ENCODE data around the gene CCDC138. TPM values are rescaled to one million over a fixed set of nuclear protein-coding genes. Genes with fewer than 3 reads are reported as not detected.

Gene CCDC138
- total RNA-seq, 1 donor from 2014 or later = 1.2 TPM

DNA sequence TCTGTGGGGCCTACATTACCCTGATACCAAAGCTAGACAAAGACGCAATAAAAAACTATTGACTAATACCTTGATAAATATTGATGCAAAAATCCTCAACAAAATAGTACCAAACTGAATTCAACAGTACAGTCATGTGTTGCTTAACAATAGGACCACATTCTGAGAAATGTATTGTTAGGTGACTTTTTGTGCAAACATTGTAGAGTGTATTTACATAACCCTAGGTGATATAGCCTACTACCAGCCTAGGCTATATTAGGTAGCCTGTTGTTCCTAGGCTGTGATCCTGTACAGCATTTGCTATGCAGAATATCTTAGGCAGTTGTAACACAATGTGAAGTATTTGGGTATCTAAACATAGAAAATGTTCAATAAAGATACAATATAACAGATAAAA is 36.7 kb downstream of the CCDC138 start:
- no peak for DNase-seq (ENCODE audit: missing footprints)
- intact Hi-C loops (cut with DNase I) = no loop called here
- no peak for ATAC-seq

GRCh38 chr2:108824316-108825070 is 37.9 kb downstream of the CCDC138 start:
- DNase-seq (ENCODE audit: missing footprints) = no peak
- intact Hi-C loops (cut with DNase I) = no loop called here
- ATAC-seq = no peak

DNA sequence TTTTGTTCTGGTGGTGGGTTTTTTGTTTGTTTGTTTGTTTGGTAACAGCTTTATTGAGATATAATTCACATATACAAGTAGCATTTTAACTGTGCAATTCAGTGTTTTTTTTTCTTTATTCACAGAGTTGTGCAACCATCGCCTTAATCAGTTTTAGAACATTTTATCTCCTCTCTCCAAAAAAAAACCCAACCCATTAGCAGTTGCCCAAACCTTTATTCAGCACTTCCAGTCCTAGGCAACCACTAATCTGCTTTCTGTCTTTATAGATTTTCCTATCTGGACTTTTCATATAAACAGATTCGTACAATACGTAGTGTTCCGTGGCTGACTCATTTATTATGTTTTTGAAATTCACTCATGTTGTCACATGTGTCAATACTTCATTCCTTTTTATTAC is 38.7 kb downstream of the CCDC138 start:
- DNase-seq (ENCODE audit: missing footprints) (no peak), ATAC-seq (no peak)
- intact Hi-C loops (cut with DNase I) = no loop called here

- DNase-seq (ENCODE audit: missing footprints) (no peak), ATAC-seq (no peak)
- intact Hi-C loops (cut with DNase I) = no loop called here
These were observed 39.2 kb downstream of the CCDC138 start for GRCh38 chr2:108825736-108826135.

DNA sequence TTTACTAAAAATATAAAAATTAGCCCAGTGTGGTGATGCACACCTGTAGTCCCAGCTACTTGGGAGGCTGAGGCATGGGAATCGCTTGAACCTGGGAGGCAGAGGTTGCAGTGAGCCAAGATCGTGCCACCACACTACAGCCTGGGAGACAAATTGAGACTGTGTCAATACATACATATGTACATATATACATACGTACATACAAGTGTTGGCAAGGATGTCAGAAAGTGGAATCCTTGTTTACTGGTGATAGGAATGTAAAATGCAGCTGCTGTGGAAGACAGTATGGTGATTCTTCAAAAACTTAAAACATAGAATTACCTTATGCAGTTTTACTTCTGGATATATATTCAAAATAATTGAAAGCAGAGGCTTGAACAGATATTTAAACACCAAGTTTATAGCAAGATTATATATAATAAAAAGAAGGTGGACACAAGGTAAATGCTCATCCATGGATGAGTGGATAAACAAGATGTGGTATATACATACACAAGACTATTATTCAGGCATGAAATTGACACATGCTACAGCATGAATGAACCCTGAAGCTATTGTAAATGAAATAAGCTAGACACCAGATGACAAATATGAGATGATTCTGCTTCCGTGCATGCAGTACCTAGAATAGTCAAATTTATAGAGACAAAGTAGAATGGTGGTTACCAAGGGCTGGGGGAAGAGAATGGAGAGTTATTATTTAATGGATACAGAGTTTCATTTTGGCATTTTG is 43.2 kb downstream of the CCDC138 start:
- intact Hi-C loops (cut with DNase I) = no loop called here
- DNase-seq (ENCODE audit: missing footprints) (no peak), ATAC-seq (no peak)

DNA sequence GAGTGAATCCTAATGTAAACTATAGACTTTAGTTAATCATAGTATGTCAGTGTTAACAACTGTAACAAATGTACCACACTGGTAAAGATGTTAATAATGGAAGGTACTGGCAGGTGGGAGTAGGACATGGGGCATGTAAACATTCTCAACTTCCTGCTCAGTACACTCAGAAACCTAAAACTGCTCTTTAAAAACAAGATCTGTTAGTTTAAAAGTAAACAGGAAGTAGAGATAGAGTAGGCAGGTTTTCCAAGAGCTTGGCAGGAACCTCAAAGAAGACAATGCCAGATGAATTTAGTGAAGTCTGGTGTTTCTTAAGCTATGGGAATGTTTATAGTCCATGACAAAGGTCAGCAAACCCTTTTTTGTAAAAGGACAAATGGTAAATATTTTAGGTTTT is 46.6 kb downstream of the CCDC138 start:
- intact Hi-C loops (cut with DNase I) = no loop called here
- DNase-seq (ENCODE audit: missing footprints) = no peak
- ATAC-seq = no peak

DNA sequence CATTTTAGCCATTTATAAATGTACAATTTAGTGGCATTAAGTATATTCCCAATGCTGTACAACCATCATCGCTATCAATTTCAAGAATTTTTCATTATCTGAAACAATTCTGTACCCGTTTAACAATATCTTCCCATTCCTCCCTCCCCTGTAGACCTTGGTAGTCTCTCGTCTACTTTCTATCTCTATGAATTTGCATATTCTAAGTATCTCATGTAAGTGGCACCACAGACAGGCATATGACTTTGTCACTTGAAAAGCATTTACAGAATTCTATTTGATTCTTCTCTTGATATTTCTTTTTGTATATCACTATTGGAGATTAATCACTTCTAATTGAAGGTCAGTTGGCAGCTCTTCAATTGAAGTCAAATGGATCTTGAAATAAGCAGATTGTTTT is 48.0 kb downstream of the CCDC138 start:
- no peak for ATAC-seq
- intact Hi-C loops (cut with DNase I) = no loop called here
- no peak for DNase-seq (ENCODE audit: missing footprints)

DNA sequence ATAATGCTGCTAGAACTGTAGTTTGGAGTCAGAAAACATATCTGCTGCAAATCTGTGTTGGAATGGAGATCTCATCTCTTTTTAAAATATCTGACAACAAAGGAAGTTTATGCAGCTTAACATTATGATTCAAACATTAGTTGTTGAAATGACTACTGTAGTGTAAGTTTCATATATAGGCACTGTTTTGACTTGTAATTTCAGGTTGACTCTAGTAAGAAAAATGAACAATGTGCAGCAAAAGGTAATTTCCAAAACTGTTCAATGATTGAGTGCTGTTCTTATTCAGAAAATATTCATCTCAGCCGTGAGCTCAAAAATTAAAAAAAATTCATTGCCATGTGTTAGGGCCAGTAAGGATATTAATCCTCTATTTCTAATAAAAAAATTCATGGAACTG is 48.5 kb downstream of the CCDC138 start:
- intact Hi-C loops (cut with DNase I) = no loop called here
- no peak for DNase-seq (ENCODE audit: missing footprints)
- ATAC-seq = no peak

GRCh38 chr2:108837198-108837597 is 50.6 kb downstream of the CCDC138 start:
- DNase-seq (ENCODE audit: missing footprints) = no peak
- intact Hi-C loops (cut with DNase I) = no loop called here
- no peak for ATAC-seq

- ATAC-seq (no peak), DNase-seq (ENCODE audit: missing footprints) (no peak)
- intact Hi-C loops (cut with DNase I) = no loop called here
These were observed 54.9 kb downstream of the CCDC138 start for GRCh38 chr2:108841506-108841905.

- intact Hi-C loops (cut with DNase I) = no loop called here
- ATAC-seq = no peak
- DNase-seq (ENCODE audit: missing footprints) = no peak
These were observed 59.4 kb downstream of the CCDC138 start for GRCh38 chr2:108845923-108846322.

- no peak for ATAC-seq
- intact Hi-C loops (cut with DNase I) = no loop called here
- DNase-seq (ENCODE audit: missing footprints) = no peak
These were observed 60.4 kb downstream of the CCDC138 start for GRCh38 chr2:108847000-108847399.

- no peak for ATAC-seq
- intact Hi-C loops (cut with DNase I) = no loop called here
- no peak for DNase-seq (ENCODE audit: missing footprints)
These were observed 65.8 kb downstream of the CCDC138 start for GRCh38 chr2:108852375-108852774.

- DNase-seq (ENCODE audit: missing footprints) (no peak), ATAC-seq (no peak)
- intact Hi-C loops (cut with DNase I) = no loop called here
These were observed 66.8 kb downstream of the CCDC138 start for GRCh38 chr2:108853421-108853820.

DNA sequence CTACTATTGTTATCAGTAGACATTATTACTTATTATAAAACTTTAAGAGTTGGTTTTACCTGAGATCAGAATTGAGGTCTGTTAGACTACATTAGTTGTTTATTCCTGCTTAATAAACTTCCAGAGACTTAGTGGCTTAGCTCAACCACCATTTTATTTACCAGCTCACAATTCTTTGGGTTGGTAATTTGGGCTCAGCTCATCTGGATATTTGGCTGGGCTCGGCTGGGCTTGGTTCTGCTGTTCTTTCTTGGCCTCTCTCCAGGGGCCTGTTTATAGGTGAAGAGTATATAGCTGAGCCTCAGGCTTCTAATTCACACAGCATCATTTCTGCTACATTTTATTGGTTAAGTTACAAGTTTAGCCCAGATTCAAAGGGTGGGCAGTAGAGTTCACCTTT is 67.9 kb downstream of the CCDC138 start:
- intact Hi-C loops (cut with DNase I) = loop anchor here (2.0 kb wide), 1 partner anchor 134 kb away; the partner anchor contains the start of gene EDAR
- DNase-seq (ENCODE audit: missing footprints) (no peak), ATAC-seq (no peak)

GRCh38 chr2:108855194-108855593 is 68.6 kb downstream of the CCDC138 start:
- ATAC-seq (peak; percentile 34), DNase-seq (ENCODE audit: missing footprints) (no peak)
- intact Hi-C loops (cut with DNase I) = loop anchor here (2.0 kb wide), 1 partner anchor 134 kb away; the partner anchor contains the start of gene EDAR

- no peak for DNase-seq (ENCODE audit: missing footprints)
- intact Hi-C loops (cut with DNase I) = no loop called here
- ATAC-seq = no peak
These were observed 72.3 kb downstream of the CCDC138 start for GRCh38 chr2:108858894-108859293.

GRCh38 chr2:108866041-108866440 is 79.5 kb downstream of the CCDC138 start:
- DNase-seq (ENCODE audit: missing footprints) = no peak
- no peak for ATAC-seq
- intact Hi-C loops (cut with DNase I) = no loop called here

- DNase-seq (ENCODE audit: missing footprints) = no peak
- ATAC-seq = no peak
- intact Hi-C loops (cut with DNase I) = no loop called here
These were observed 82.3 kb downstream of the CCDC138 start for GRCh38 chr2:108868911-108869310.

DNA sequence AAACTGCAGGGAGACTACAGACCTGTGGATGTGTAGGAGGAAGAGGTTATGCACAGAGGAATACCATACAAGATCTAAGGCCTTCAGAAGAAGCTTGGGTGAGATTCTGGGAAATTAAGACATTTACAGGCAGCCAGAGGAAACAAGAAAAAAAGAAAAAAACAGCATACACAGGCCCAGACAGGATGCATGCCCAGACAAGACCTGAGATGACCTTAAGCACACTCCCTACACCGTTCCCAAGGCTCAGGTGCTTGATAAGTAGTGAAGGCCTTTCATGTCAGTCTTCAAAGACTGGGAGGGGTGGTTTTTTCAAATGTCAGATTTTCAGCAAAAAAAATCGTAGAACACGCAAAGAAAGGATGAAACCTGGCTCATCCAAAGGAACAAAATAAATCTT is 83.0 kb downstream of the CCDC138 start:
- intact Hi-C loops (cut with DNase I) = no loop called here
- ATAC-seq (no peak), DNase-seq (ENCODE audit: missing footprints) (no peak)
